Lower leg skin (tissue), 3 donors: ENCODE data around the gene ZMYND8.

Experiments used
- CTCF ChIP-seq, 3 donors: fragments of 450-650 bp; IDR thresholded peaks; one replicate each; pipeline ENCODE4 v1.5.1; 2016; ENCODE audit warnings: antibody characterized with exemption in 3 of 3, mild to moderate bottlenecking in 3 of 3, moderate library complexity in 2 of 3
- POLR2A ChIP-seq, 2 donors: fragments of 450-650 bp; IDR thresholded peaks; one replicate each; pipeline ENCODE4 v1.6.1; 2016 to 2017; ENCODE audit warnings: antibody characterized with exemption in 2 of 2, mild to moderate bottlenecking in 1 of 2, moderate library complexity in 1 of 2

- TF ChIP-seq POLR2A (IDR thresholded peaks at IDR 0.05) (no peak), CTCF (IDR thresholded peaks at IDR 0.05) (no peak)
These were observed 106.1 kb downstream of the ZMYND8 start for GRCh38 chr20:47250360-47250759.
